Endothelial cell of umbilical vein (primary cell): ENCODE measurements around the gene FOXL2NB. TPM values are rescaled to one million over a fixed set of nuclear protein-coding genes. Genes with fewer than 3 reads are reported as not detected.

Experiments used
- BruUV-seq: library from RNA; stranded (reverse); fragments of 400-500 nt; replicated peaks from 2 replicates; lab custom pipeline; 2021; lab: Mats Ljungman, UMichigan
- CTCF ChIA-PET: fragments of 300-600, 350-600 bp; sonication (Branson Sonifier 250); formaldehyde crosslinking; loops from one replicate; lab custom pipeline; 2021; ENCODE audit warnings: antibody characterized with exemption, inconsistent platforms; lab: Charles Lee
- POLR2A ChIA-PET: fragments of 300-600, 350-600 bp; sonication (Branson Sonifier 250); formaldehyde crosslinking; loops from one replicate; lab custom pipeline; 2021; ENCODE audit warnings: antibody characterized with exemption, inconsistent platforms; lab: Charles Lee
- DNase-seq: peaks from one replicate; pipeline ENCODE4 v3.0.0-alpha.2; 2011; ENCODE audit warnings: low read depth, low spot score
- FAIRE-seq: peaks from 2 replicates; lab custom pipeline; 2011; peaks lifted over from hg19 to GRCh38; lab: Jason Lieb, UNC
- H2AFZ ChIP-seq: 2 replicates; pipeline ENCODE4 v1.6.0; 2012; ENCODE audit warnings: low read depth, low read length, control low read depth, inconsistent platforms
- H3K27ac ChIP-seq: 2 replicates; pipeline ENCODE4 v1.5.1; 2011; ENCODE audit warnings: low read depth, mild to moderate bottlenecking, control low read depth, low read length, moderate library complexity; ENCODE audit not compliant: insufficient read depth
- H3K27me3 ChIP-seq, 2 experiments: 2 replicates each; pipeline versions ENCODE4 v1.6.0 to v1.6.1; 2011; ENCODE audit warnings: low read length in 2 of 2, mixed read lengths in 1 of 2; ENCODE audit not compliant: control insufficient read depth in 2 of 2, insufficient read depth in 2 of 2
- H3K36me3 ChIP-seq, 2 experiments: 2 replicates in 1 of 2; 3 replicates in 1 of 2; pipeline ENCODE4 v1.5.1; 2011; ENCODE audit warnings: low read length in 2 of 2, mild to moderate bottlenecking in 1 of 2, moderate library complexity in 1 of 2; ENCODE audit not compliant: control insufficient read depth in 2 of 2, insufficient read depth in 2 of 2; ENCODE audit errors: extremely low read depth in 1 of 2
- H3K4me1 ChIP-seq: 3 replicates; pipeline ENCODE4 v1.5.1; 2011; ENCODE audit warnings: mild to moderate bottlenecking, low read length; ENCODE audit not compliant: control insufficient read depth, insufficient read depth; ENCODE audit errors: extremely low read depth
- H3K4me2 ChIP-seq: 2 replicates; pipeline ENCODE4 v1.6.1; 2011; ENCODE audit warnings: low read length, control low read depth, mixed read lengths; ENCODE audit not compliant: insufficient read depth
- H3K4me3 ChIP-seq, 3 experiments: fragments of 200-600 bp in 1 of 3; sonication (generic), shearing (Covaris generic) in 1 of 3; replicated peaks in 1 of 3; 2 replicates each; pipeline ENCODE4 v1.5.1; 2011 to 2016; ENCODE audit warnings: control low read depth in 3 of 3, low read length in 3 of 3, mild to moderate bottlenecking in 2 of 3, inconsistent platforms in 1 of 3, low read depth in 1 of 3, moderate library complexity in 1 of 3; ENCODE audit not compliant: insufficient read depth in 1 of 3
- H3K79me2 ChIP-seq: 2 replicates; pipeline ENCODE4 v1.6.0; 2012; ENCODE audit warnings: low read length, inconsistent platforms; ENCODE audit not compliant: control insufficient read depth, insufficient read depth
- H3K9ac ChIP-seq: replicated peaks from 2 replicates; pipeline ENCODE3; 2011; ENCODE audit warnings: low read length, control low read depth; ENCODE audit not compliant: insufficient read depth; ENCODE audit errors: extremely low read depth
- H3K9me1 ChIP-seq: replicated peaks from 3 replicates; pipeline ENCODE4 v1.6.0; 2011; ENCODE audit warnings: mild to moderate bottlenecking, low read length; ENCODE audit not compliant: control insufficient read depth, insufficient read depth; ENCODE audit errors: extremely low read depth
- H3K9me3 ChIP-seq: replicated peaks from 2 replicates; pipeline ENCODE4 v1.5.1; 2012; ENCODE audit warnings: low read length, inconsistent platforms; ENCODE audit not compliant: control insufficient read depth, insufficient read depth
- H4K20me1 ChIP-seq: replicated peaks from 2 replicates; pipeline ENCODE3; 2011; ENCODE audit warnings: mild to moderate bottlenecking, low read length; ENCODE audit not compliant: control insufficient read depth, insufficient read depth; ENCODE audit errors: extremely low read depth
- CTCF ChIP-seq, 2 donors: IDR thresholded peaks; 1 replicate in 1 of 2; 2 replicates in 1 of 2; pipeline ENCODE4 v1.5.1; 2011; ENCODE audit warnings: low read length in 2 of 2, mild to moderate bottlenecking in 2 of 2, moderate library complexity in 2 of 2, control low read depth in 1 of 2, inconsistent platforms in 1 of 2, low read depth in 1 of 2; ENCODE audit not compliant: insufficient read depth in 1 of 2; ENCODE audit errors: extremely low read depth in 1 of 2
- GATA2 ChIP-seq: IDR thresholded peaks from 2 replicates; pipeline ENCODE4 v1.7.0; 2011; ENCODE audit warnings: low read depth, mild to moderate bottlenecking, moderate library complexity, mixed read lengths, low read length; ENCODE audit not compliant: insufficient read length, insufficient read depth
- JUN ChIP-seq: IDR thresholded peaks from 2 replicates; pipeline ENCODE4 v1.6.1; 2011; ENCODE audit warnings: borderline replicate concordance, low read depth; ENCODE audit not compliant: insufficient read length, insufficient read depth
- MAX ChIP-seq: IDR thresholded peaks from 2 replicates; pipeline ENCODE4 v1.6.1; 2011; ENCODE audit not compliant: insufficient read depth, insufficient read length
- MYC ChIP-seq: IDR thresholded peaks from one replicate; pipeline ENCODE4 v1.6.1; 2011; ENCODE audit warnings: mild to moderate bottlenecking, low read depth, low read length
- POLR2A ChIP-seq: IDR thresholded peaks from 2 replicates; pipeline ENCODE4 v1.6.1; 2012; ENCODE audit warnings: low read depth, mild to moderate bottlenecking, control low read depth, low read length
- POLR2AphosphoS5 ChIP-seq: IDR thresholded peaks from 2 replicates; pipeline ENCODE4 v1.6.1; 2012; ENCODE audit warnings: low read depth, mild to moderate bottlenecking, control low read depth, low read length, moderate library complexity; ENCODE audit not compliant: insufficient read depth
- dilution Hi-C: fragments of 300-500 bp; cut with MboI; formaldehyde crosslinking; loops from one replicate; pipeline ENCODE4 v1.15.0; 2019; ENCODE audit warnings: low sequenced_read_pairs; ENCODE audit not compliant: extremely low pct_ligation_motif_present
- intact Hi-C: fragments of 100-400 bp; cut with micrococcal nuclease; formaldehyde crosslinking; loops from one replicate; pipeline ENCODE4 v1.10.0; 2022
- polyA plus RNA-seq, 4 experiments: library from polyadenylated mRNA; depleted of rRNA in 3 of 4; stranded (reverse) in 3 of 4; unstranded in 1 of 4; fragments of >200 nt; gene quantifications; 2 replicates each; pipeline versions ENCODE4 v1.2.1 to v1.2.3, GENCODE V29; 2011 to 2012; ENCODE audit warnings: missing spikeins in 1 of 4
- total RNA-seq: library from RNA; stranded (reverse); gene quantifications from 2 replicates; pipeline ENCODE4 v1.2.3, GENCODE V29; 2021

FOXL2NB gene
- total and polyA plus RNA-seq, 2 donors (not counting 3 experiments of a cell fraction or from before 2014, with no cell fraction given) = 0.01 TPM; not detected in 1

GRCh38 chr3:138964264-138964663 lies 17.2 kb downstream of the FOXL2NB start:
- TF ChIP-seq POLR2AphosphoS5 = no peak
- no peak for TF ChIP-seq MYC
- no peak for TF ChIP-seq MAX
- TF ChIP-seq JUN = no peak
- no peak for TF ChIP-seq POLR2A
- TF ChIP-seq GATA2 = no peak
- no peak for TF ChIP-seq CTCF (IDR thresholded peaks at IDR 0.05; ENCODE audit: extremely low read depth in 1 of 2, insufficient read depth in 1 of 2, low read depth in 1 of 2, low read length in 2 of 2)
- DNase-seq (no peak), FAIRE-seq (no peak)
- Histone ChIP-seq H3K4me3 (no peak overlapping the region), H3K9me3 (no peaks in the 10 kb centered on the region), H2AFZ (no peak overlapping the region), H3K79me2 (no peaks in the 10 kb centered on the region), H3K27ac (no peak overlapping the region), H3K9ac (no peak overlapping the region), H3K4me1 (no peaks in the 10 kb centered on the region), H3K4me2 (no peak overlapping the region), H3K36me3 (no peaks in the 10 kb centered on the region), H3K27me3 (peaks cover 15 to 17% of the 10 kb centered on the region in 2 experiments), H4K20me1 (no peaks in the 10 kb centered on the region), H3K9me1 (no peaks in the 10 kb centered on the region)
- ChIA-PET CTCF (no interaction called here), POLR2A (no interaction called here)
- dilution Hi-C loops = no loop called here
- BruUV-seq = no TSS peak
- intact Hi-C loops = no loop called here
